ENCODE data around the gene SPEF1. TPM values are rescaled to one million over a fixed set of nuclear protein-coding genes. Genes with fewer than 3 reads are reported as not detected.

SPEF1 gene
- total RNA-seq, 1 donor from 2014 or later, result 0.46 TPM

- Histone ChIP-seq H3K9me3 (no peaks in the 10 kb centered on the region), H3K27ac (no peak overlapping the region), H3K27me3 (no peaks in the 10 kb centered on the region), H3K4me1 (peaks cover 18% of the 10 kb centered on the region), H3K4me3 (no peak overlapping the region), H3K36me3 (peaks cover 42% of the 10 kb centered on the region)
- no peak for DNase-seq
- intact Hi-C loops (cut with DNase I), result loop anchor here (5.0 kb wide), 1 partner anchor 35 kb away; the partner anchor contains the start of gene CENPB
- TF ChIP-seq, protein P1, sequence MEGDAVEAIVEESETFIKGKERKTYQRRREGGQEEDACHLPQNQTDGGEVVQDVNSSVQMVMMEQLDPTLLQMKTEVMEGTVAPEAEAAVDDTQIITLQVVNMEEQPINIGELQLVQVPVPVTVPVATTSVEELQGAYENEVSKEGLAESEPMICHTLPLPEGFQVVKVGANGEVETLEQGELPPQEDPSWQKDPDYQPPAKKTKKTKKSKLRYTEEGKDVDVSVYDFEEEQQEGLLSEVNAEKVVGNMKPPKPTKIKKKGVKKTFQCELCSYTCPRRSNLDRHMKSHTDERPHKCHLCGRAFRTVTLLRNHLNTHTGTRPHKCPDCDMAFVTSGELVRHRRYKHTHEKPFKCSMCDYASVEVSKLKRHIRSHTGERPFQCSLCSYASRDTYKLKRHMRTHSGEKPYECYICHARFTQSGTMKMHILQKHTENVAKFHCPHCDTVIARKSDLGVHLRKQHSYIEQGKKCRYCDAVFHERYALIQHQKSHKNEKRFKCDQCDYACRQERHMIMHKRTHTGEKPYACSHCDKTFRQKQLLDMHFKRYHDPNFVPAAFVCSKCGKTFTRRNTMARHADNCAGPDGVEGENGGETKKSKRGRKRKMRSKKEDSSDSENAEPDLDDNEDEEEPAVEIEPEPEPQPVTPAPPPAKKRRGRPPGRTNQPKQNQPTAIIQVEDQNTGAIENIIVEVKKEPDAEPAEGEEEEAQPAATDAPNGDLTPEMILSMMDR (IDR thresholded peaks at IDR 0.05), result no peak
- no peak for ATAC-seq
Measured at GRCh38 chr20:3821996-3822395, 40.7 kb upstream of the SPEF1 start.

- H3K36me3 ChIP-seq, result peaks cover 37% of the 10 kb centered on the region
- intact Hi-C loops (cut with DNase I), result loop anchor here (5.0 kb wide), 1 partner anchor 34 kb away; the partner anchor contains the start of gene CENPB
- no peaks in the 10 kb centered on the region for H3K9me3 ChIP-seq
- peaks cover 18% of the 10 kb centered on the region for H3K4me1 ChIP-seq
- peak overlapping the region; percentile 75 for H3K4me3 ChIP-seq
- TF ChIP-seq, protein P1 (IDR thresholded peaks at IDR 0.05), result no peak
- no peak for DNase-seq
- ATAC-seq, result no peak
- H3K27ac ChIP-seq, result peak overlapping the region; percentile 99
- no peaks in the 10 kb centered on the region for H3K27me3 ChIP-seq
Measured at GRCh38 chr20:3820901-3821727, 39.9 kb upstream of the SPEF1 start.

GRCh38 chr20:3820048-3820900 lies 39.0 kb upstream of the SPEF1 start, which contains the start of gene AP5S1:
AP5S1 (plus strand) TSS chr20:3820547; CDS start chr20:3822118, 1,571 bp downstream.
- TF ChIP-seq, protein P1 (IDR thresholded peaks at IDR 0.05), result peak; percentile 98
- intact Hi-C loops (cut with DNase I), result loop anchor here (5.0 kb wide), 1 partner anchor 33 kb away; the partner anchor contains the start of gene CENPB
- peak; percentile 94 for ATAC-seq

GRCh38 chr20:3819411-3820047 lies 38.3 kb upstream of the SPEF1 start:
- no peaks in the 10 kb centered on the region for H3K9me3 ChIP-seq
- DNase-seq (no peak), ATAC-seq (no peak)
- H3K27ac ChIP-seq, result peak overlapping the region; percentile 99
- intact Hi-C loops (cut with DNase I), result loop anchor here (5.0 kb wide), 1 partner anchor 32 kb away; the partner anchor contains the start of gene CENPB
- H3K4me1 ChIP-seq, result peaks cover 18% of the 10 kb centered on the region
- H3K4me3 ChIP-seq, result peak overlapping the region; percentile 75
- H3K36me3 ChIP-seq, result peaks cover 26% of the 10 kb centered on the region
- TF ChIP-seq, protein P1 (IDR thresholded peaks at IDR 0.05), result no peak
- no peaks in the 10 kb centered on the region for H3K27me3 ChIP-seq

More at GRCh38 chr20:3820048-3820900, 39.0 kb upstream of the SPEF1 start, which contains the start of gene AP5S1:
- Histone ChIP-seq H3K4me3 (peak within 1 kb of the TSS; percentile 75), H3K4me1 (peaks cover 18% of the 10 kb centered on the region), H3K27ac (peak within 1 kb of the TSS; percentile 99), H3K27me3 (no peaks in the 10 kb centered on the region), H3K36me3 (peaks cover 32% of the 10 kb centered on the region), H3K9me3 (no peaks in the 10 kb centered on the region)
- peak; percentile 99 for DNase-seq
